ENCODE measurements around the gene LIPN.

The LIPN gene

DNA sequence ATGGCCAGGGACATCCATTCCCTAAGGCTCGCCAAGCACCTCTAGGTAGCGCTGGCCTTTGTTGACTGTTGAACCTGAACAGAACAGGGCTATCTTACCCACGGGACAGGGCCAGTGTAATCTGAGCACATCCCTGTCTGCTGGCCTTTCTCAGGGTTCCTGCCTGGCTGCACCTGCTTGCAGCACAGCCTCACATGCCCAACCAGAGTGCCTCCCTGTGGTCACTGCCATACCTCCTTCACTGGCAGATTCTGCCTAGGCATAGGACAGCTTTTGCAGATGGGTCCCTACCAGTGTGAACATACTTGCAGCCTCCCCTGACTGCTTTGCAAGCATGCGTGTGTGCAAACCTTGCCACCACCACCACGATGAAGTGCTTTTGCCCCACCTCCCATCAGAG, 15.8 kb upstream of the LIPN start:
- H3K36me3 ChIP-seq, result no peaks in the 10 kb centered on the region
- no peaks in the 10 kb centered on the region for H3K9me3 ChIP-seq
- intact Hi-C loops (cut with DNase I; ENCODE audit: low total_unique reads), result no loop called here
- no peak overlapping the region for H3K27ac ChIP-seq
- H3K4me3 ChIP-seq, result no peak overlapping the region
- DNase-seq, result no peak
- TF ChIP-seq, protein P1, sequence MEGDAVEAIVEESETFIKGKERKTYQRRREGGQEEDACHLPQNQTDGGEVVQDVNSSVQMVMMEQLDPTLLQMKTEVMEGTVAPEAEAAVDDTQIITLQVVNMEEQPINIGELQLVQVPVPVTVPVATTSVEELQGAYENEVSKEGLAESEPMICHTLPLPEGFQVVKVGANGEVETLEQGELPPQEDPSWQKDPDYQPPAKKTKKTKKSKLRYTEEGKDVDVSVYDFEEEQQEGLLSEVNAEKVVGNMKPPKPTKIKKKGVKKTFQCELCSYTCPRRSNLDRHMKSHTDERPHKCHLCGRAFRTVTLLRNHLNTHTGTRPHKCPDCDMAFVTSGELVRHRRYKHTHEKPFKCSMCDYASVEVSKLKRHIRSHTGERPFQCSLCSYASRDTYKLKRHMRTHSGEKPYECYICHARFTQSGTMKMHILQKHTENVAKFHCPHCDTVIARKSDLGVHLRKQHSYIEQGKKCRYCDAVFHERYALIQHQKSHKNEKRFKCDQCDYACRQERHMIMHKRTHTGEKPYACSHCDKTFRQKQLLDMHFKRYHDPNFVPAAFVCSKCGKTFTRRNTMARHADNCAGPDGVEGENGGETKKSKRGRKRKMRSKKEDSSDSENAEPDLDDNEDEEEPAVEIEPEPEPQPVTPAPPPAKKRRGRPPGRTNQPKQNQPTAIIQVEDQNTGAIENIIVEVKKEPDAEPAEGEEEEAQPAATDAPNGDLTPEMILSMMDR (IDR thresholded peaks at IDR 0.05), result no peak
- no peaks in the 10 kb centered on the region for H3K4me1 ChIP-seq
- peaks cover 0 to 7% of the 10 kb centered on the region in 2 donors for H3K27me3 ChIP-seq

DNA sequence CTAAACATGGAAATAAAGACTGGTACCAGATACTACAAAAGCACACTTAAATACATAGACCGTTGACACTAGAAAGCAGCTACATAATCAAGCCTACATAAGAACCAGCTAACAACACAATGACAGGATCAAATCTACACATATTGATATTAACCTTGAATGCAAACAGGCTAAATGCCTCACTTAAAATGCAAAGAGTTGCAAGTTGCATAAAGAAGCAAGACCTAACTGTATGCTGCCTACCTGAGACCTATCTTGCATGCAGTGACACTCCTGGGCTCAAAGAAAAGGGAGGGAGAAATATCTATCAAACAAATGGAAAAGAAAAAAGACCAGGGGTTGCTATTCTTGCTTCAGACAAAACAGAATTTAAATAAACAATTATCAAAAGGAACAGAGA, 14.2 kb upstream of the LIPN start:
- DNase-seq, result no peak
- no peak overlapping the region for H3K27ac ChIP-seq
- TF ChIP-seq, protein P1 (IDR thresholded peaks at IDR 0.05), result no peak
- H3K9me3 ChIP-seq, result no peaks in the 10 kb centered on the region
- no peak overlapping the region for H3K4me3 ChIP-seq
- peaks cover 0 to 7% of the 10 kb centered on the region in 2 donors for H3K27me3 ChIP-seq
- H3K36me3 ChIP-seq, result no peaks in the 10 kb centered on the region
- no peaks in the 10 kb centered on the region for H3K4me1 ChIP-seq
- intact Hi-C loops (cut with DNase I; ENCODE audit: low total_unique reads), result no loop called here

DNA sequence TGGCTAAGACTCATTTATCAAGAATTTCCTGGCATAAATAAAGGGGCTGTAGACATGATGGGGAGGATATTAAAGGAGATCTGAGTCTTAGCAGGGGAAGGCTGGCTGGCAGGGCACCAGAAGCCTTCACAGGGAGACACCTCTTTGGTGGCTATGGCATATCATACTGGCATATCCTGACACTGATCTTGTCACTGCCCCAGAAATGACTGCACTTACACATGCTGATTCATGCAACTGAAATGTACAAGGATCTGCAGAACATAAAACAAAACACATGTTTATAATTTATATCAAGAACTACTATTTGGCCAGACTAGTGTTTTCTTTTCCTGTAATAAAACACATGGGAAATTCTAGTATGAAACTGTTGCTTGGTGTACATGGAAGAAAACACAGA, 5.5 kb upstream of the LIPN start:
- H3K27me3 ChIP-seq, result no peaks in the 10 kb centered on the region
- intact Hi-C loops (cut with DNase I; ENCODE audit: low total_unique reads), result no loop called here
- no peak overlapping the region for H3K4me3 ChIP-seq
- TF ChIP-seq, protein P1 (IDR thresholded peaks at IDR 0.05), result no peak
- H3K9me3 ChIP-seq, result no peaks in the 10 kb centered on the region
- no peak for DNase-seq
- H3K36me3 ChIP-seq, result no peaks in the 10 kb centered on the region
- H3K27ac ChIP-seq, result no peak overlapping the region
- no peaks in the 10 kb centered on the region for H3K4me1 ChIP-seq

DNA sequence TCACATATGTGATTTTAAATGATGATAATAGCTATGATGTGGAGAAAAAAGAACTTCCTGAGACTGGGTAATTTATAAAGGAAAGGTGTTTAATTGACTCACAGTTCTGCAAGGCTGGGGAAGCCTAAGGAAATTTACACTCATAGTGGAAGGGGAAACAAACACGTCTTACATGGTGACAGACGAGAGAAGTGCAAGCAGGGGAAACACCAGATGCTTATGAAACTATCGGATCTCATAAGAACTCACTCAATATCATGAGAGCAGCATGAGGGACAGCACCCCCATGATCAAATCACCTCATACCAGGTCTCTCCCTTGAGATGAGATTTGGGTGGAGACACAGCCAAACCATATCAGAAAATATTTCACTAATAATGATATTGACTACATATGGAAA, 4.1 kb upstream of the LIPN start:
- no peak for DNase-seq
- no peaks in the 10 kb centered on the region for H3K9me3 ChIP-seq
- no peak overlapping the region for H3K4me3 ChIP-seq
- TF ChIP-seq, protein P1 (IDR thresholded peaks at IDR 0.05), result no peak
- H3K27me3 ChIP-seq, result no peaks in the 10 kb centered on the region
- no peaks in the 10 kb centered on the region for H3K4me1 ChIP-seq
- intact Hi-C loops (cut with DNase I; ENCODE audit: low total_unique reads), result no loop called here
- H3K27ac ChIP-seq, result no peak overlapping the region
- no peaks in the 10 kb centered on the region for H3K36me3 ChIP-seq

DNA sequence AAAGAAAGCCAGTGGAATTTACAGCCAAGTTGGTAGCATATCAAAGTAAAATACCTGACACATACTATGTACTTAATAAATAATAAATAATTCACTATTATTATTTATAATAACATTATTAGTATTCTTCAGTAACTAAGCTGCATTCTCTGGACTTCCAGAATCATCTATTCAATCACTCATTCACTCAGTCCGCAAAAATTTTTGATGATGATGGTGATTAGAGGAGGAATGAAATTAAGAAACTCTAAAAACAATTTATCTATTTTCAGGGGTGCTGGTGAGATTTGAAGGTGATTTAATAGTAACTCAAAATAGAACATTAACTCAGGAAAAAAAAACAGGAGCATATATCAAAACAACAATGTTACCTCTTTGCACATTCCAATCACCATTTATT, 3.2 kb upstream of the LIPN start:
- Histone ChIP-seq H3K36me3 (no peaks in the 10 kb centered on the region), H3K27ac (no peak overlapping the region), H3K4me3 (no peak overlapping the region), H3K27me3 (no peaks in the 10 kb centered on the region), H3K4me1 (no peaks in the 10 kb centered on the region), H3K9me3 (no peaks in the 10 kb centered on the region)
- TF ChIP-seq, protein P1 (IDR thresholded peaks at IDR 0.05), result no peak
- intact Hi-C loops (cut with DNase I; ENCODE audit: low total_unique reads), result no loop called here
- DNase-seq, result no peak

DNA sequence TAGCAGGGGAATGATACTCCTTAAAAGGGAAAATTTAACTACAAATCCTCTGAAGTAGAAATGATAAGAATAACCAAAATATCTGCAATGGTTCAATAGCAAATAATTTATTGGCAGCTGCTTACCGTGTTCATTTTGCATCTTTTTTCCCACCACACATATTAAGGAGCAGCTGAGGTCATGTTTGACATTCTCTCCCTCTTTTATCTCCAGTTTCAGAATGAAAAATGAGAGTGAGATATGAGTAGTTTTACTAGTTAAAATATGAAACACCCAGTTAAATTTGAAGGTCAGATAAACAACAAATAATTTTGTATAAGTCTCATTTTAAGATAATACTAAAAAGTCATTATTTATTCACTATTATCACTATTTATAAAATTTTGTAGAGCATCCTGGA, 3.1 kb downstream of the LIPN start:
- Histone ChIP-seq H3K4me3 (no peak overlapping the region), H3K27me3 (no peaks in the 10 kb centered on the region), H3K4me1 (no peaks in the 10 kb centered on the region), H3K36me3 (no peaks in the 10 kb centered on the region), H3K9me3 (no peaks in the 10 kb centered on the region), H3K27ac (no peak overlapping the region)
- no peak for DNase-seq
- TF ChIP-seq, protein P1 (IDR thresholded peaks at IDR 0.05), result no peak
- intact Hi-C loops (cut with DNase I; ENCODE audit: low total_unique reads), result no loop called here

All from tibial artery (tissue), 4 donors.